VCaP (cell line): ENCODE measurements around the gene TTLL6.

ENCODE experiments used
- H3K27ac ChIP-seq: fragments of 450-650 bp; 2 replicates; pipeline ENCODE4 v1.5.1; 2017
- CTCF ChIP-seq: fragments of 450-650 bp; conservative IDR thresholded peaks from 2 replicates; pipeline ENCODE4 v1.5.1; 2017; ENCODE audit warnings: mild to moderate bottlenecking, moderate library complexity

Gene TTLL6

GRCh38 chr17:48745381-48746275 lies 71.4 kb downstream of the TTLL6 start:
- TF ChIP-seq CTCF: no peak

GRCh38 chr17:48740537-48740936 lies 76.5 kb downstream of the TTLL6 start:
- H3K27ac ChIP-seq: no peak overlapping the region
- no peak for TF ChIP-seq CTCF

More at GRCh38 chr17:48745381-48746275, 71.4 kb downstream of the TTLL6 start:
- H3K27ac ChIP-seq: peak overlapping the region; percentile 100

- H3K27ac ChIP-seq: no peak overlapping the region
- no peak for TF ChIP-seq CTCF
Measured at GRCh38 chr17:48738803-48739526, 78.1 kb downstream of the TTLL6 start.

GRCh38 chr17:48738424-48738802 lies 78.6 kb downstream of the TTLL6 start:
- no peak for TF ChIP-seq CTCF
- H3K27ac ChIP-seq: no peak overlapping the region

- TF ChIP-seq CTCF: no peak
- H3K27ac ChIP-seq: no peak overlapping the region
Measured at GRCh38 chr17:48737330-48738043, 79.5 kb downstream of the TTLL6 start.

GRCh38 chr17:48735062-48735351 lies 82.0 kb downstream of the TTLL6 start:
- peak overlapping the region; percentile 100 for H3K27ac ChIP-seq
- no peak for TF ChIP-seq CTCF

GRCh38 chr17:48734333-48735061 lies 82.5 kb downstream of the TTLL6 start:
- TF ChIP-seq CTCF: no peak
- peak overlapping the region; percentile 100 for H3K27ac ChIP-seq
